Ovary (tissue), 9 donors: ENCODE measurements around the gene OAS2. TPM values are rescaled to one million over a fixed set of nuclear protein-coding genes. Genes with fewer than 3 reads are reported as not detected.

Experiments
- DNase-seq, 5 donors: peaks; one replicate each; pipeline ENCODE4 v3.0.0-alpha.2; 2019 to 2020
- H3K27ac ChIP-seq, 2 donors: fragments of 200-600 bp; one replicate each; pipeline versions ENCODE4 v1.5.1 to v1.8.0; 2019 to 2022
- H3K27me3 ChIP-seq: fragments of 200-600 bp; one replicate; pipeline ENCODE4 v1.8.0; 2022
- H3K36me3 ChIP-seq: fragments of 200-600 bp; sonication (generic); one replicate; pipeline ENCODE4 v1.5.1; 2019
- H3K4me1 ChIP-seq: one replicate; pipeline ENCODE4 v1.8.1; 2013; ENCODE audit warnings: mild to moderate bottlenecking, moderate library complexity; ENCODE audit not compliant: insufficient read depth
- H3K4me3 ChIP-seq: fragments of 200-600 bp; sonication (generic); one replicate; pipeline ENCODE4 v1.5.1; 2017
- H3K9me3 ChIP-seq, 2 donors: fragments of 200-600 bp in 1 of 2; sonication (generic) in 1 of 2; one replicate each; pipeline versions ENCODE4 v1.5.1 to v1.8.1; 2013 to 2019; ENCODE audit warnings: mild to moderate bottlenecking in 1 of 2, moderate library complexity in 1 of 2
- CTCF ChIP-seq, 3 donors: fragments of 450-650 bp in 2 of 3; fragments of 200-600 bp in 1 of 3; IDR thresholded peaks; one replicate each; pipeline versions ENCODE4 v1.5.1 to v1.8.0; 2016 to 2022; ENCODE audit warnings: antibody characterized with exemption in 3 of 3, mild to moderate bottlenecking in 1 of 3
- EP300 ChIP-seq: sonication (generic); formaldehyde crosslinking; IDR thresholded peaks from one replicate; pipeline ENCODE4 v1.6.1; 2017; ENCODE audit warnings: antibody characterized with exemption
- POLR2A ChIP-seq: fragments of 450-650 bp; IDR thresholded peaks from one replicate; pipeline ENCODE4 v1.6.1; 2017; ENCODE audit warnings: antibody characterized with exemption, mild to moderate bottlenecking, moderate library complexity
- WGBS, 3 donors: extraction: QIAGEN DNeasy Blood & Tissue Kit in 1 of 3; methylation state at CpG; one replicate each; pipeline versions ENCODE4 v1.1.5 to v1.1.7; 2013 to 2017; 5-methylcytosine and 5-hydroxymethylcytosine counted together
- intact Hi-C, 4 donors: fragments of 100-400 bp; cut with DNase I; formaldehyde crosslinking; loops; one replicate each; pipeline versions ENCODE4 v1.11.0 to v1.15.1; 2022 to 2023
- polyA plus RNA-seq, 2 donors: library from polyadenylated mRNA; stranded (reverse); fragments of 200-250 nt in 1 of 2; fragments of 350-450 nt in 1 of 2; fragmentation: Illumina TruSeq in 1 of 2; extraction: RNeasy Lipid Tissue Mini Kit (QIAGEN cat#74804) in 1 of 2; gene quantifications; one replicate each; pipeline ENCODE4 v1.2.3, GENCODE V29; 2013 to 2014
- total RNA-seq, 7 donors: library from RNA; depleted of rRNA in 2 of 7; stranded (reverse); fragments of >200 nt in 2 of 7; fragmentation: NEBNext Ultra II Directional in 3 of 7; extraction: Animal tissue kit (Norgen Biotek cat#: 25700) in 3 of 7; gene quantifications; one replicate each; pipeline versions ENCODE4 v1.1.0 to v1.2.4, GENCODE V29; 2016 to 2023
- donor health status: DM: no; HTN: no; CAD: no; lungs with moderate emphysema.
- donor health status: DM: no; HTN: no; CAD: no.
- donor health status: Bipolar disorder and iron deficiency.
- donor health status: DM: yes; HTN: yes; CAD: no.
- donor health status: DM: no; HTN: no; CAD: no.
- donor health status: DM: yes; HTN: yes; CAD: no.

Gene OAS2
- total and polyA plus RNA-seq, 9 donors: 1.4 to 57.0 (median 3.6) TPM

GRCh38 chr12:112941528-112942335, 36.6 kb upstream of the OAS2 start:
- intact Hi-C loops: no loop called here
- no peak for DNase-seq
- Histone ChIP-seq H3K27me3 (no peaks in the 10 kb centered on the region), H3K4me1 (peaks cover 4% of the 10 kb centered on the region), H3K9me3 (no peaks in the 10 kb centered on the region), H3K4me3 (no peak overlapping the region), H3K27ac (no peak overlapping the region), H3K36me3 (no peaks in the 10 kb centered on the region)
- 88 to 91% (median 90%) methylated on average over 16 of the region's 16 CpGs for WGBS, 3 donors
- no peak for TF ChIP-seq POLR2A
- TF ChIP-seq CTCF (IDR thresholded peaks at IDR 0.05): no peak
- no peak for TF ChIP-seq EP300

- 100% methylated on average over 1 of the region's 1 CpG for WGBS, 3 donors
- H3K4me1 ChIP-seq: peaks cover 4% of the 10 kb centered on the region
- no peaks in the 10 kb centered on the region for H3K9me3 ChIP-seq
- intact Hi-C loops: no loop called here
- TF ChIP-seq POLR2A (no peak), EP300 (no peak), CTCF (IDR thresholded peaks at IDR 0.05) (no peak)
- DNase-seq: no peak
- no peaks in the 10 kb centered on the region for H3K36me3 ChIP-seq
- no peak overlapping the region for H3K4me3 ChIP-seq
- no peaks in the 10 kb centered on the region for H3K27me3 ChIP-seq
- no peak overlapping the region for H3K27ac ChIP-seq
These were observed 35.7 kb upstream of the OAS2 start for GRCh38 chr12:112942572-112942971.

- intact Hi-C loops: no loop called here
- 92 to 96% (median 95%) methylated on average over 15 of the region's 15 CpGs for WGBS, 3 donors
- no peak overlapping the region for H3K27ac ChIP-seq
- no peak for TF ChIP-seq CTCF (IDR thresholded peaks at IDR 0.05)
- H3K36me3 ChIP-seq: no peaks in the 10 kb centered on the region
- no peaks in the 10 kb centered on the region for H3K27me3 ChIP-seq
- peaks cover 3% of the 10 kb centered on the region for H3K4me1 ChIP-seq
- no peak overlapping the region for H3K4me3 ChIP-seq
- no peaks in the 10 kb centered on the region for H3K9me3 ChIP-seq
- no peak for DNase-seq
These were observed 34.2 kb upstream of the OAS2 start for GRCh38 chr12:112944024-112944690.

- H3K9me3 ChIP-seq: no peaks in the 10 kb centered on the region
- H3K27me3 ChIP-seq: no peaks in the 10 kb centered on the region
- intact Hi-C loops: no loop called here
- no peak for TF ChIP-seq CTCF (IDR thresholded peaks at IDR 0.05)
- TF ChIP-seq POLR2A: no peak
- no peak for TF ChIP-seq EP300
- H3K36me3 ChIP-seq: no peaks in the 10 kb centered on the region
- no peaks in the 10 kb centered on the region for H3K4me1 ChIP-seq
- no peak overlapping the region for H3K4me3 ChIP-seq
- no peak for DNase-seq
- H3K27ac ChIP-seq: no peak overlapping the region
- WGBS, 3 donors: 93 to 97% (median 94%) methylated on average over 4 of the region's 4 CpGs
These were observed 32.8 kb upstream of the OAS2 start for GRCh38 chr12:112945515-112945914.
